A549 (cell line): Measurements from ENCODE around the gene GADD45B.
A peak's percentile ranks its signal among the peaks of the same experiment; 100 is the strongest.

Source experiments
- CHD2 ChIP-seq: fragments of 150-350 bp; IDR thresholded peaks from 2 replicates; pipeline ENCODE4 v1.6.1; 2014; ENCODE audit warnings: low read length; ENCODE audit not compliant: partially characterized antibody
- CTCF ChIP-seq: fragments of >200 bp; sonication (Bioruptor Twin); formaldehyde crosslinking; IDR thresholded peaks from 3 replicates; pipeline ENCODE4 v1.5.1; 2016
- EHMT2 ChIP-seq: fragments of 200-600 bp; sonication (generic); IDR thresholded peaks from 2 replicates; pipeline ENCODE4 v1.6.1; 2016; ENCODE audit warnings: antibody characterized with exemption, low read depth, mild to moderate bottlenecking, moderate library complexity
- HDAC2 ChIP-seq: fragments of 200-600 bp; sonication (generic); IDR thresholded peaks from 2 replicates; pipeline ENCODE4 v1.6.1; 2016
- JUN ChIP-seq, 2 experiments: fragments of >200 bp; sonication (Bioruptor Twin); formaldehyde crosslinking; IDR thresholded peaks; 2 replicates in 1 of 2; 3 replicates in 1 of 2; pipeline ENCODE4 v1.6.1; 2016 to 2017
- MYC ChIP-seq: IDR thresholded peaks from 2 replicates; pipeline ENCODE4 v1.6.1; 2012; ENCODE audit warnings: mild to moderate bottlenecking, inconsistent platforms, low read length, improper control_type of control experiment, borderline replicate concordance
- PHF8 ChIP-seq: fragments of 200-600 bp; sonication (generic); IDR thresholded peaks from 2 replicates; pipeline ENCODE4 v1.6.1; 2016; ENCODE audit warnings: low read depth, mild to moderate bottlenecking, antibody characterized with exemption, moderate library complexity, borderline replicate concordance
- POLR2A ChIP-seq: IDR thresholded peaks from 2 replicates; pipeline ENCODE4 v1.6.1; 2012; ENCODE audit warnings: mild to moderate bottlenecking, low read length
- REST ChIP-seq: fragments of 200-600 bp; sonication (generic); IDR thresholded peaks from 2 replicates; pipeline ENCODE4 v1.6.1; 2016; ENCODE audit warnings: antibody characterized with exemption, mild to moderate bottlenecking, moderate library complexity
- SMC3 ChIP-seq: fragments of >200 bp; sonication (Bioruptor Twin); formaldehyde crosslinking; IDR thresholded peaks from 3 replicates; pipeline ENCODE4 v1.6.1; 2018; ENCODE audit warnings: inconsistent platforms
- SREBF2 ChIP-seq: fragments of 450-650 bp; IDR thresholded peaks from 2 replicates; pipeline ENCODE4 v1.6.1; 2014; ENCODE audit warnings: mild to moderate bottlenecking, moderate library complexity
- TF ChIP-seq, protein P1 (sequence below): IDR thresholded peaks from 2 replicates; pipeline ENCODE4 v1.6.1; 2012; ENCODE audit warnings: low read depth, borderline replicate concordance

DNA sequence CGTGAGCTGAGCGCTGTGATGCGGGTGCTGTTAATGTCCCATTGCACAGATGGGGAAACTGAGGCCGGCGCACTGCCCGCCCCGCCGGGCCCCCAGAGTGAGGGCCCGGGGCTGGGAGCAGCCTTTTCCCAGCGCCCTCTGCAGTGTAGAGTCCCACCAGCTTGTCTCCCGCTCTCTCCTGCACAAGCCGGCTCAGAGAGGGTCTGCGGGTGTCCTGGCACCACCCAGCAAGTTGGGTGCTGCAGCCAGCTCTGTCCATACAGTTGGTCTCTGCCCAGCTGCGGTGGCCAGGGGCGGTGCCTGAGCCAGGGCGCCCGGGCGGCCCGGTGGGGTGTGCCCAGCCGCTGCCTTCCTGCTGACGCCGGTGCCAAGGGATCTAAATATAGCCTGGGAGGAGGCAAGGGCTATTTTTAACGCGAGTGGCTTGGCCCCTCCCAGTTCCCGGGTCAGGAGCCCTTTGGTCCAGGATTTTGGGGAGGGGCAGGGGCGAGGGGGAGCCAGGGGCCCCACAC, 19.3 kb downstream of the GADD45B start:
- TF ChIP-seq MYC, result no peak
- no peak for TF ChIP-seq CTCF
- no peak for TF ChIP-seq PHF8
- 0 out of 5 replicates have a peak, but pooled peaks of 1 of the 2 experiments have one; percentile 37 for TF ChIP-seq JUN (IDR thresholded peaks at IDR 0.05)
- no peak for TF ChIP-seq REST
- no peak for TF ChIP-seq CHD2
- TF ChIP-seq, protein P1, sequence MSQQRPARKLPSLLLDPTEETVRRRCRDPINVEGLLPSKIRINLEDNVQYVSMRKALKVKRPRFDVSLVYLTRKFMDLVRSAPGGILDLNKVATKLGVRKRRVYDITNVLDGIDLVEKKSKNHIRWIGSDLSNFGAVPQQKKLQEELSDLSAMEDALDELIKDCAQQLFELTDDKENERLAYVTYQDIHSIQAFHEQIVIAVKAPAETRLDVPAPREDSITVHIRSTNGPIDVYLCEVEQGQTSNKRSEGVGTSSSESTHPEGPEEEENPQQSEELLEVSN, result no peak
- no peak for TF ChIP-seq SMC3
- TF ChIP-seq HDAC2, result no peak
- TF ChIP-seq SREBF2, result no peak
- TF ChIP-seq POLR2A, result no peak
- no peak for TF ChIP-seq EHMT2
